Epithelial cell of esophagus (primary cell): ENCODE measurements around the gene CATSPERB.

Experiments
- DNase-seq: peaks from one replicate; pipeline ENCODE4 v3.0.0; 2010; ENCODE audit warnings: low read depth
- H3K4me3 ChIP-seq: 2 replicates; pipeline ENCODE4 v1.5.1; 2011; ENCODE audit warnings: mild to moderate bottlenecking, low read length, control low read depth
- CTCF ChIP-seq: IDR thresholded peaks from 2 replicates; pipeline ENCODE4 v1.5.1; 2011; ENCODE audit warnings: low read depth, mild to moderate bottlenecking, low read length, control low read depth, inconsistent platforms; ENCODE audit not compliant: insufficient read depth; ENCODE audit errors: missing control alignments

The CATSPERB gene

GRCh38 chr14:91586410-91586809 lies 145.5 kb downstream of the CATSPERB start:
- peak; percentile 5 for DNase-seq
- TF ChIP-seq CTCF: no peak

GRCh38 chr14:91585856-91586255 lies 146.0 kb downstream of the CATSPERB start:
- H3K4me3 ChIP-seq: no peak overlapping the region
- peak; percentile 14 for DNase-seq
- no peak for TF ChIP-seq CTCF

More at GRCh38 chr14:91586410-91586809, 145.5 kb downstream of the CATSPERB start:
- H3K4me3 ChIP-seq: no peak overlapping the region

- DNase-seq: no peak
- H3K4me3 ChIP-seq: no peak overlapping the region
- no peak for TF ChIP-seq CTCF
Observed at GRCh38 chr14:91582761-91583160, 149.1 kb downstream of the CATSPERB start.

GRCh38 chr14:91580876-91581577 lies 150.9 kb downstream of the CATSPERB start:
- DNase-seq: no peak
- no peak for TF ChIP-seq CTCF
- H3K4me3 ChIP-seq: no peak overlapping the region

GRCh38 chr14:91577632-91578233 lies 154.2 kb downstream of the CATSPERB start:
- TF ChIP-seq CTCF: no peak
- DNase-seq: no peak
- H3K4me3 ChIP-seq: no peak overlapping the region

- H3K4me3 ChIP-seq: no peak overlapping the region
- DNase-seq: no peak
- TF ChIP-seq CTCF: no peak
Observed at GRCh38 chr14:91575469-91576208, 156.2 kb downstream of the CATSPERB start.
